Endothelial cell of umbilical vein (primary cell): ENCODE measurements around the gene HOXB3. TPM values are rescaled to one million over a fixed set of nuclear protein-coding genes. Genes with fewer than 3 reads are reported as not detected.

ENCODE experiments used
- BruUV-seq: library from RNA; stranded (reverse); fragments of 400-500 nt; replicated peaks from 2 replicates; lab custom pipeline; 2021; lab: Mats Ljungman, UMichigan
- CTCF ChIA-PET: fragments of 300-600, 350-600 bp; sonication (Branson Sonifier 250); formaldehyde crosslinking; loops from one replicate; lab custom pipeline; 2021; ENCODE audit warnings: antibody characterized with exemption, inconsistent platforms; lab: Charles Lee
- POLR2A ChIA-PET: fragments of 300-600, 350-600 bp; sonication (Branson Sonifier 250); formaldehyde crosslinking; loops from one replicate; lab custom pipeline; 2021; ENCODE audit warnings: antibody characterized with exemption, inconsistent platforms; lab: Charles Lee
- DNase-seq: peaks from one replicate; pipeline ENCODE4 v3.0.0-alpha.2; 2011; ENCODE audit warnings: low read depth, low spot score
- FAIRE-seq: peaks from 2 replicates; lab custom pipeline; 2011; peaks lifted over from hg19 to GRCh38; lab: Jason Lieb, UNC
- H2AFZ ChIP-seq: 2 replicates; pipeline ENCODE4 v1.6.0; 2012; ENCODE audit warnings: low read depth, low read length, control low read depth, inconsistent platforms
- H3K27ac ChIP-seq: 2 replicates; pipeline ENCODE4 v1.5.1; 2011; ENCODE audit warnings: low read depth, mild to moderate bottlenecking, control low read depth, low read length, moderate library complexity; ENCODE audit not compliant: insufficient read depth
- H3K27me3 ChIP-seq, 2 experiments: 2 replicates each; pipeline versions ENCODE4 v1.6.0 to v1.6.1; 2011; ENCODE audit warnings: low read length in 2 of 2, mixed read lengths in 1 of 2; ENCODE audit not compliant: control insufficient read depth in 2 of 2, insufficient read depth in 2 of 2
- H3K36me3 ChIP-seq, 2 experiments: 2 replicates in 1 of 2; 3 replicates in 1 of 2; pipeline ENCODE4 v1.5.1; 2011; ENCODE audit warnings: low read length in 2 of 2, mild to moderate bottlenecking in 1 of 2, moderate library complexity in 1 of 2; ENCODE audit not compliant: control insufficient read depth in 2 of 2, insufficient read depth in 2 of 2; ENCODE audit errors: extremely low read depth in 1 of 2
- H3K4me1 ChIP-seq: 3 replicates; pipeline ENCODE4 v1.5.1; 2011; ENCODE audit warnings: mild to moderate bottlenecking, low read length; ENCODE audit not compliant: control insufficient read depth, insufficient read depth; ENCODE audit errors: extremely low read depth
- H3K4me2 ChIP-seq: 2 replicates; pipeline ENCODE4 v1.6.1; 2011; ENCODE audit warnings: low read length, control low read depth, mixed read lengths; ENCODE audit not compliant: insufficient read depth
- H3K4me3 ChIP-seq, 3 experiments: fragments of 200-600 bp in 1 of 3; sonication (generic), shearing (Covaris generic) in 1 of 3; replicated peaks in 1 of 3; 2 replicates each; pipeline ENCODE4 v1.5.1; 2011 to 2016; ENCODE audit warnings: control low read depth in 3 of 3, low read length in 3 of 3, mild to moderate bottlenecking in 2 of 3, inconsistent platforms in 1 of 3, low read depth in 1 of 3, moderate library complexity in 1 of 3; ENCODE audit not compliant: insufficient read depth in 1 of 3
- H3K79me2 ChIP-seq: 2 replicates; pipeline ENCODE4 v1.6.0; 2012; ENCODE audit warnings: low read length, inconsistent platforms; ENCODE audit not compliant: control insufficient read depth, insufficient read depth
- H3K9ac ChIP-seq: replicated peaks from 2 replicates; pipeline ENCODE3; 2011; ENCODE audit warnings: low read length, control low read depth; ENCODE audit not compliant: insufficient read depth; ENCODE audit errors: extremely low read depth
- H3K9me1 ChIP-seq: replicated peaks from 3 replicates; pipeline ENCODE4 v1.6.0; 2011; ENCODE audit warnings: mild to moderate bottlenecking, low read length; ENCODE audit not compliant: control insufficient read depth, insufficient read depth; ENCODE audit errors: extremely low read depth
- H3K9me3 ChIP-seq: replicated peaks from 2 replicates; pipeline ENCODE4 v1.5.1; 2012; ENCODE audit warnings: low read length, inconsistent platforms; ENCODE audit not compliant: control insufficient read depth, insufficient read depth
- H4K20me1 ChIP-seq: replicated peaks from 2 replicates; pipeline ENCODE3; 2011; ENCODE audit warnings: mild to moderate bottlenecking, low read length; ENCODE audit not compliant: control insufficient read depth, insufficient read depth; ENCODE audit errors: extremely low read depth
- FOS ChIP-seq: IDR thresholded peaks from 2 replicates; pipeline ENCODE4 v1.6.1; 2011; ENCODE audit warnings: mild to moderate bottlenecking, low read length, moderate library complexity, borderline replicate concordance; ENCODE audit not compliant: insufficient read depth
- GATA2 ChIP-seq: IDR thresholded peaks from 2 replicates; pipeline ENCODE4 v1.7.0; 2011; ENCODE audit warnings: low read depth, mild to moderate bottlenecking, moderate library complexity, mixed read lengths, low read length; ENCODE audit not compliant: insufficient read length, insufficient read depth
- JUN ChIP-seq: IDR thresholded peaks from 2 replicates; pipeline ENCODE4 v1.6.1; 2011; ENCODE audit warnings: borderline replicate concordance, low read depth; ENCODE audit not compliant: insufficient read length, insufficient read depth
- POLR2A ChIP-seq: IDR thresholded peaks from 2 replicates; pipeline ENCODE4 v1.6.1; 2012; ENCODE audit warnings: low read depth, mild to moderate bottlenecking, control low read depth, low read length
- POLR2AphosphoS5 ChIP-seq: IDR thresholded peaks from 2 replicates; pipeline ENCODE4 v1.6.1; 2012; ENCODE audit warnings: low read depth, mild to moderate bottlenecking, control low read depth, low read length, moderate library complexity; ENCODE audit not compliant: insufficient read depth
- dilution Hi-C: fragments of 300-500 bp; cut with MboI; formaldehyde crosslinking; loops from one replicate; pipeline ENCODE4 v1.15.0; 2019; ENCODE audit warnings: low sequenced_read_pairs; ENCODE audit not compliant: extremely low pct_ligation_motif_present
- intact Hi-C: fragments of 100-400 bp; cut with micrococcal nuclease; formaldehyde crosslinking; loops from one replicate; pipeline ENCODE4 v1.10.0; 2022
- polyA plus RNA-seq, 4 experiments: library from polyadenylated mRNA; depleted of rRNA in 3 of 4; stranded (reverse) in 3 of 4; unstranded in 1 of 4; fragments of >200 nt; gene quantifications; 2 replicates each; pipeline versions ENCODE4 v1.2.1 to v1.2.3, GENCODE V29; 2011 to 2012; ENCODE audit warnings: missing spikeins in 1 of 4
- total RNA-seq: library from RNA; stranded (reverse); gene quantifications from 2 replicates; pipeline ENCODE4 v1.2.3, GENCODE V29; 2021
- TF ChIP-seq, protein P1 (sequence below), 2 donors: IDR thresholded peaks; 1 replicate in 1 of 2; 2 replicates in 1 of 2; pipeline ENCODE4 v1.5.1; 2011; ENCODE audit warnings: low read length in 2 of 2, mild to moderate bottlenecking in 2 of 2, moderate library complexity in 2 of 2, control low read depth in 1 of 2, inconsistent platforms in 1 of 2, low read depth in 1 of 2; ENCODE audit not compliant: insufficient read depth in 1 of 2; ENCODE audit errors: extremely low read depth in 1 of 2

The HOXB3 gene
- total and polyA plus RNA-seq, 2 donors (not counting 3 experiments of a cell fraction or from before 2014, with no cell fraction given): 29.6 to 56.6 TPM

DNA sequence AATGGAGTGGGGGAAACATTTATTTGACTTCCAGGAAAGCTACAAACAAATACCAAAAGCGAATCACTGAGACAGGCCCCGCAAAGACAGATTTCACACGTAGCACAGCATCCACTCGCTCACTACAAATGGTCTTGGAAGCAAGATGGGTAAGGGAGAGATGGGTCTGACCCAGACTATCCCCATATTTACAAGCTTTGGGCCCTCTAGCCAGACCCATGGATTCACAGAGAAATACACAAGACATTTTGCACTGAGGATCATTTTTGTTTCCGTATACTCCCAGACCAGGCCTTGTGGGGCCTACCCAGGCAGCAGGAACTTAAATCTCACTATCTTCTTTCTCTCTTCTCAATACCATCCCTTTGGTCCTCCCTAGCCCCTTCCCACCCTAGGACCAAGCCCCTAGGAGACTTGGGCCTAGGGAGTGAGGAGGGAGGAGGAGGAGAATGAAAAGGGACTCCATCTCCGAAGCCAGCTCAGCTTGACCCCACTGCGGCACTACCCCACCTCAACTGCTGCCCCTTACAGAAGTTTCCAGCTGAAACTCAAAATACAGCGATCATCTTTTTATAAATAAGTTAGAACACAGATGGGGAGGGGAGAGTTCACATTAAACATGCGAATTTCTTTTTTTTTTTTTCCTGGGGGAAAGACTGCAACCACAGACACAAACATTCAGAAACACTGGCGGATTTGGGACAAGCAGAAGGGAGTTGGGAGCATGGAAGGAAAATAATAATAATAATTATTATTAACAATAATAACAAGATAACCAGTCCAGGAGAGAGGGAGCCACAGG lies 1.4 kb upstream of the HOXB3 start:
- ChIA-PET CTCF (interaction anchor here (1.4 to 2.4 kb wide), 4 partner anchors 100 to 328 kb away, joined by 3 to 11 read pairs (median 6); no protein-coding TSS in a partner anchor), POLR2A (no interaction called here)
- Histone ChIP-seq H3K27ac (no peak overlapping the region), H3K36me3 (peaks cover 3 to 11% of the 10 kb centered on the region in 2 experiments), H2AFZ (no peak overlapping the region), H3K9me3 (no peaks in the 10 kb centered on the region), H3K4me2 (no peak overlapping the region), H3K9me1 (no peaks in the 10 kb centered on the region), H3K27me3 (no peaks in the 10 kb centered on the region), H3K4me1 (peaks cover 34% of the 10 kb centered on the region), H3K4me3 (no peak overlapping the region), H3K79me2 (peaks cover 25% of the 10 kb centered on the region), H3K9ac (no peak overlapping the region), H4K20me1 (no peaks in the 10 kb centered on the region)
- TF ChIP-seq FOS: no peak
- BruUV-seq: no TSS peak
- FAIRE-seq (no peak), DNase-seq (no peak)
- dilution Hi-C loops (no loop called here), intact Hi-C loops (no loop called here)

DNA sequence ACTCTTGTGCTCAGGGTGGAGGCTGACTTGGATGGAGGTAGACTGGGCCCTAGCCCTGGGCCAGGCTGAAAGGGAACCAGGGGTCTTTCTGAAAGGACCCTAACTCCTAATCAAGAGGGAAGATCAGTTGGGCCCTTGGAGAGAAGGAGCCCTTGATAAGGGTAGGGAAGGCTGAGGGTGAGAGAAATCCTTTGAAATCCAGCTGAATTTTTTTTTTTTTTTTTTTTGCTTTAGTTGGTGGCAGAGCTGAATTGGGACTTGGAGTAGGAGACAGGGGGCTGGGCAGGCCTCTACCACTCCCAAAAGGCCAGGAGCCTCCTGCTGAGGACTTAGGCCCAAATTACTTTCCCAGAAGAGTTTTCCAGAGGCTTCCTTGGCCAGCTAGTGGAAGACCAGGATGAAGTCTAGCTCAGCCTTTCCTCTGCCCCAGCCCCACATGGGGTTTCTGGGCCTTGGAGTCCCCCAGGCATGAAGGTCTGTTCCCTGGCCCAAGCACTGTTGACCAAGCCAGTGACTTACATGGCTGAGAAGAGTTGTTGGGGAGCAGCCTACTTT lies 643 bp upstream of the HOXB3 start:
- H3K9ac ChIP-seq: no peak overlapping the region
- ChIA-PET CTCF (interaction anchor here (0.9 to 1.5 kb wide), 3 partner anchors 282 to 375 kb away, joined by 3 to 5 read pairs (median 4); no protein-coding TSS in a partner anchor), POLR2A (interaction anchor here (0.6 kb wide), 1 partner anchor 24 kb away, joined by 3 read pairs; no protein-coding TSS in a partner anchor)
- H3K79me2 ChIP-seq: peaks cover 25% of the 10 kb centered on the region
- TF ChIP-seq FOS (no peak), POLR2A (no peak), POLR2AphosphoS5 (no peak), GATA2 (no peak), JUN (no peak)
- TF ChIP-seq, protein P1, sequence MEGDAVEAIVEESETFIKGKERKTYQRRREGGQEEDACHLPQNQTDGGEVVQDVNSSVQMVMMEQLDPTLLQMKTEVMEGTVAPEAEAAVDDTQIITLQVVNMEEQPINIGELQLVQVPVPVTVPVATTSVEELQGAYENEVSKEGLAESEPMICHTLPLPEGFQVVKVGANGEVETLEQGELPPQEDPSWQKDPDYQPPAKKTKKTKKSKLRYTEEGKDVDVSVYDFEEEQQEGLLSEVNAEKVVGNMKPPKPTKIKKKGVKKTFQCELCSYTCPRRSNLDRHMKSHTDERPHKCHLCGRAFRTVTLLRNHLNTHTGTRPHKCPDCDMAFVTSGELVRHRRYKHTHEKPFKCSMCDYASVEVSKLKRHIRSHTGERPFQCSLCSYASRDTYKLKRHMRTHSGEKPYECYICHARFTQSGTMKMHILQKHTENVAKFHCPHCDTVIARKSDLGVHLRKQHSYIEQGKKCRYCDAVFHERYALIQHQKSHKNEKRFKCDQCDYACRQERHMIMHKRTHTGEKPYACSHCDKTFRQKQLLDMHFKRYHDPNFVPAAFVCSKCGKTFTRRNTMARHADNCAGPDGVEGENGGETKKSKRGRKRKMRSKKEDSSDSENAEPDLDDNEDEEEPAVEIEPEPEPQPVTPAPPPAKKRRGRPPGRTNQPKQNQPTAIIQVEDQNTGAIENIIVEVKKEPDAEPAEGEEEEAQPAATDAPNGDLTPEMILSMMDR (IDR thresholded peaks at IDR 0.05; ENCODE audit: extremely low read depth in 1 of 2, insufficient read depth in 1 of 2, low read depth in 1 of 2, low read length in 2 of 2): no peak
- no peaks in the 10 kb centered on the region for H3K9me1 ChIP-seq
- no peaks in the 10 kb centered on the region for H3K27me3 ChIP-seq
- H3K27ac ChIP-seq: no peak overlapping the region
- BruUV-seq: no TSS peak
- no peak overlapping the region for H3K4me2 ChIP-seq
- no peak overlapping the region for H3K4me3 ChIP-seq
- dilution Hi-C loops: no loop called here
- H4K20me1 ChIP-seq: no peaks in the 10 kb centered on the region
- no peaks in the 10 kb centered on the region for H3K9me3 ChIP-seq
- DNase-seq (no peak), FAIRE-seq (no peak)
- H3K4me1 ChIP-seq: peaks cover 41% of the 10 kb centered on the region
- H3K36me3 ChIP-seq: peaks cover 3 to 11% of the 10 kb centered on the region in 2 experiments
- intact Hi-C loops: no loop called here
- no peak overlapping the region for H2AFZ ChIP-seq
